Endodermal cell (in vitro differentiated cells): ENCODE results near the gene UPK3B. TPM values are rescaled to one million over a fixed set of nuclear protein-coding genes. Genes with fewer than 3 reads are reported as not detected.
"Not testable (repeated sequence)": the region's sequence is repeated elsewhere in the genome, so short reads cannot be mapped to it uniquely, and the experiment has no call there.

Experiments
- DNase-seq: peaks from one replicate; pipeline ENCODE4 v3.0.0-alpha.2; 2017
- H3K27ac ChIP-seq: 2 replicates; pipeline ENCODE4 v1.5.1; 2013; ENCODE audit warnings: mild to moderate bottlenecking, low read depth, low read length, moderate library complexity
- H3K27me3 ChIP-seq: 2 replicates; pipeline ENCODE4 v1.6.1; 2013; ENCODE audit warnings: mild to moderate bottlenecking, low read length, moderate library complexity; ENCODE audit not compliant: insufficient read depth, control insufficient read depth, poor library complexity, severe bottlenecking
- H3K36me3 ChIP-seq: 2 replicates; pipeline ENCODE4 v1.7.0; 2013; ENCODE audit warnings: mild to moderate bottlenecking, low read length, moderate library complexity; ENCODE audit not compliant: control insufficient read depth, insufficient read depth
- H3K4me1 ChIP-seq: one replicate; pipeline ENCODE4 v1.7.0; 2013; ENCODE audit warnings: low read length; ENCODE audit not compliant: control insufficient read depth, insufficient read depth
- H3K4me3 ChIP-seq: 2 replicates; pipeline ENCODE4 v1.5.1; 2013; ENCODE audit warnings: mild to moderate bottlenecking, low read length, moderate library complexity
- H3K9ac ChIP-seq: 2 replicates; pipeline ENCODE4 v1.6.1; 2013; ENCODE audit warnings: mild to moderate bottlenecking, low read length, moderate library complexity; ENCODE audit not compliant: poor library complexity, severe bottlenecking; ENCODE audit errors: extremely low read depth
- H3K9me3 ChIP-seq: 2 replicates; pipeline ENCODE4 v1.6.1; 2013; ENCODE audit warnings: mild to moderate bottlenecking, low read length, moderate library complexity; ENCODE audit not compliant: control insufficient read depth
- H3K27ac Mint-ChIP-seq: 2 replicates; pipeline ENCODE4 v1.8.0; 2020; ENCODE audit warnings: mixed read lengths
- H3K27me3 Mint-ChIP-seq: 2 replicates; pipeline ENCODE4 v1.8.0; 2021; ENCODE audit warnings: mild to moderate bottlenecking, mixed read lengths; ENCODE audit not compliant: insufficient read depth
- H3K36me3 Mint-ChIP-seq: 2 replicates; pipeline ENCODE4 v1.8.0; 2020; ENCODE audit warnings: low read depth, mixed read lengths
- H3K4me1 Mint-ChIP-seq: 2 replicates; pipeline ENCODE4 v1.8.0; 2020; ENCODE audit warnings: mixed read lengths
- H3K4me3 Mint-ChIP-seq: 2 replicates; pipeline ENCODE4 v1.8.0; 2020; ENCODE audit warnings: mild to moderate bottlenecking, moderate library complexity, mixed read lengths
- H3K9me3 Mint-ChIP-seq: 2 replicates; pipeline ENCODE4 v1.8.0; 2020; ENCODE audit warnings: mild to moderate bottlenecking, mixed read lengths
- WGBS, 2 experiments: methylation state at CpG; one replicate each; pipeline versions ENCODE4 v1.1.5 to v1.1.7; 2013; ENCODE audit warnings: missing lambda C conversion rate in 2 of 2, mixed read lengths in 1 of 2; ENCODE audit not compliant: insufficient coverage in 1 of 2, insufficient read length in 1 of 2; 5-methylcytosine and 5-hydroxymethylcytosine counted together
- total RNA-seq, 2 donors: library from RNA; stranded (reverse); fragmentation: NEBNext Ultra II Directional in 1 of 2; extraction: Animal tissue kit (Norgen Biotek cat#: 25700) in 1 of 2; gene quantifications; 2 replicates in 1 of 2; 3 replicates in 1 of 2; pipeline ENCODE4 v1.2.1, GENCODE V29; 2021

UPK3B gene
- total RNA-seq, 2 donors from 2014 or later, result 1.2 to 2.3 TPM

DNA sequence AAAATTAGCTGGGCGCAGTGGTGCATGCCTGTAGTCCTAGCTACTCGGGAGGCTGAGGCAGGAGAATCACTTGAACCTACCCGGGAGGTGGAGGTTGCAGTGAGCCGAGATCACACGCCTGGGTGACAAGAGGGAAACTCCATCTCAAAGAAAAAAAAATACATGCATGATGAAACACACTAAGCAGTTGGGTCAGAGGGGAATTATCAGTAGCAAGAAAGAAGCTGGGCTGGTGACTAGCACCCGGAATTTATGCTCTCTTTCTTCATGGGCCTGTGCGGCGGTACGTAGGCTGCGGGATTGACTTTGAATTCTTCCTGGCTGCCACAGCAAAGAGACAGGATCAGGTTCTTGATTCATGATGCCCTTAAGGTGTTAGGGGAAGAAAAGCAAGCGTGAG is 30.7 kb upstream of the UPK3B start:
- 96 to 100% methylated on average over 5 to 7 of the region's 11 CpGs for WGBS, 2 experiments
- not testable (repeated sequence) for H3K9me3 Mint-ChIP-seq, DNase-seq

DNA sequence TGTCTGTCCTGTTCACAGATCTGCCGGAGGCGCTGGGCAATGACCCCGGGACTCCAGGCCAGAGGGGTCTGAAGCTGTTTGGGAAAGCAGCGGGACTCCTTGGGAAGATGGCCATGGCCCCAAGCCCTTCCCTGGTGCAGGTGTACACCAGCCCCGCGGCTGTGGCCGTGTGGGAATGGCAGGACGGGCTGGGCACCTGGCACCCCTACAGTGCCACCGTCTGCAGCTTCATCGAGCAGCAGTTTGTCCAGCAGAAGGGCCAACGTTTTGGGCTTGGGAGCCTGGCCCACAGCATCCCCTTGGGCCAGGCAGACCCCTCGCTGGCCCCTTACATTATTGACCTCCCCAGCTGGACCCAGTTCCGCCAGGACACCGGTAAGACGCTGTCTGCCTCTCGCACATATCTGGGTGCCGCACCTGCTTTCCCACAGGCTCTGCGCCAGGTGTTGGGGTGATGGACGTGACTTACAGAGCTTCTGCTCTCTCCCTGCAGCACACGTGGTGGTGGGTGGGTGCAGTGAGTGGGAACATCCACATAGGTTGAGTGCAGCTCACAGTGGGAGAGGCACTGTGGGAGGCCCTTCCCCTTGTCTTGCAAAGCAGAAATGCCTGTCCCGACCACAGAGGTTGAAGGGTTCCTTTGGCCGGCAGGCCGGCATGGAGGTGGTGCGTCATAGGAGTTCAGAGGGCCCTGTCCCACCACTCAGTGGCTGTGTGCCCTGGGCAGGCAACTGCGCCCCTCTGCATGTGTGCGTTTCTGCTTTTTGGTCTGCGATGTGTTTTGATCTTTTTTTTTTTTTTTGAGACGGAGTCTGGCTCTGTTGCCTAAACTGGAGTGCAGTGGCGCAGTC is 29.7 kb upstream of the UPK3B start:
- H3K4me3 Mint-ChIP-seq, H3K27me3 ChIP-seq, H3K9me3 ChIP-seq, H3K4me1 ChIP-seq, H3K9me3 Mint-ChIP-seq, H3K27me3 Mint-ChIP-seq, H3K36me3 ChIP-seq, H3K4me1 Mint-ChIP-seq, H3K27ac Mint-ChIP-seq, H3K4me3 ChIP-seq, H3K27ac ChIP-seq, H3K9ac ChIP-seq: not testable (repeated sequence)
- DNase-seq, result peak; percentile 38
- WGBS, 2 experiments, result 87 to 90% methylated on average over 9 to 22 of the region's 29 CpGs
- H3K36me3 Mint-ChIP-seq, result peaks cover 15% of the 10 kb centered on the region

More for the DNA sequence above, 30.7 kb upstream of the UPK3B start:
- not testable (repeated sequence) for H3K4me1 ChIP-seq, H3K27me3 ChIP-seq, H3K4me1 Mint-ChIP-seq, H3K27me3 Mint-ChIP-seq, H3K4me3 ChIP-seq, H3K4me3 Mint-ChIP-seq, H3K27ac ChIP-seq, H3K9ac ChIP-seq, H3K9me3 ChIP-seq, H3K36me3 ChIP-seq, H3K27ac Mint-ChIP-seq
- peaks cover 15% of the 10 kb centered on the region for H3K36me3 Mint-ChIP-seq

DNA sequence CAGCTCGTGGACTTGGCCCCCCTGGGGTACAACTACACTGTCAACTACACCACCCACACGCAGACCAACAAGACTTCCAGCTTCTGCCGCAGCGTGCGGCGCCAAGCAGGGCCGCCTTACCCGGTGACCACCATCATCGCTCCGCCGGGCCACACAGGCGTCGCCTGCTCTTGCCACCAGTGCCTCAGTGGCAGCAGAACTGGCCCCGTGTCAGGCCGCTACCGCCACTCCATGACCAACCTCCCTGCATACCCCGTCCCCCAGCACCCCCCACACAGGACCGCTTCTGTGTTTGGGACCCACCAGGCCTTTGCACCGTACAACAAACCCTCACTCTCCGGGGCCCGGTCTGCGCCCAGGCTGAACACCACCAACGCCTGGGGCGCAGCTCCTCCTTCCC is 27.7 kb upstream of the UPK3B start:
- H3K27ac Mint-ChIP-seq, H3K27me3 ChIP-seq, H3K4me1 ChIP-seq, H3K36me3 ChIP-seq, H3K4me3 Mint-ChIP-seq, H3K4me1 Mint-ChIP-seq, H3K9me3 ChIP-seq, H3K4me3 ChIP-seq, H3K27me3 Mint-ChIP-seq, H3K9ac ChIP-seq, H3K27ac ChIP-seq, H3K9me3 Mint-ChIP-seq: not testable (repeated sequence)
- 93 to 94% methylated on average over 9 to 23 of the region's 24 CpGs for WGBS, 2 experiments
- H3K36me3 Mint-ChIP-seq, result peaks cover 15% of the 10 kb centered on the region
- DNase-seq, result peak; percentile 22

DNA sequence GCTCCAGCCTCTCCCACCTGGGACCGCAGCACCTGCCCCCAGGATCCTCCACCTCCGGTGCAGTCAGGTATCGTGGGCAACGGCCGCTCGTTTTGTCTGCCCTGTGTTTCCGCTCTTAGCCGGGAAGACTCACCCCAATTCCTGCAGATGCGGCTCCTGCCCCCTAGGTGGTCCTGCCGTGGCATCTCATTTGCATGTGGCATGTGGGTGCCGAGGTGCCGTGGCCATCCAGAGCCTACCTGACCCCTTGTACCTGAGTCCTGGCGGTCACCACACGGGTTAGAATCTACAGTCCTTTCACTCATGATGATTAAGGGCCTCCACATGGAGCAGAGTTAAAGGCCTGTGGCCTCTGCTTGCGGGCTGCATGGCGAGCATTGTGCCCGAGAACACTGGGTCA is 27.3 kb upstream of the UPK3B start:
- H3K27ac ChIP-seq, H3K9ac ChIP-seq, H3K4me3 ChIP-seq, H3K4me1 ChIP-seq, H3K9me3 ChIP-seq, H3K4me1 Mint-ChIP-seq, H3K27me3 ChIP-seq, H3K9me3 Mint-ChIP-seq, H3K36me3 ChIP-seq, H3K27me3 Mint-ChIP-seq, H3K4me3 Mint-ChIP-seq, H3K27ac Mint-ChIP-seq: not testable (repeated sequence)
- H3K36me3 Mint-ChIP-seq, result peaks cover 15% of the 10 kb centered on the region
- WGBS, 2 experiments, result 98 to 100% methylated on average over 2 to 15 of the region's 17 CpGs
- peak; percentile 10 for DNase-seq

DNA sequence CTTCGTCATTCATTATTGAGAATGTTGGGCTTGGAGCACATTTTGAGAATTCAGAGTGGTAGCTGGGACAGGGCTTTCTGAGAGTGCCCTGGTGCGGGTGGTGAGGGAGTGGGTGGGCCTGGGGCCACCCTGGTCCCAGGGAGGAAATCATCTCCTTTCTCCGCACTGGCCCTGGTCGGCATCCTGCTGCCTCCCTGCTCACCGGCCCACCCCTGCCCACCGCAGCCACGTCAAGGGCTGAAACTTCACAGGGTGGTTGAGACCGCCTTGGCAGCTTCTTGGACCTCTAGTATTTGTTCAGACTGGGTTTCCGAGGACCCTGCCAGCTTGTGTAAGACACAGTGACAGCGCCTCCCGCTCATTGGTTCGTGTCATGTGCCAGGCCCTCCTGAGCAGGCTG is 25.9 kb upstream of the UPK3B start:
- H3K36me3 Mint-ChIP-seq, result peaks cover 15% of the 10 kb centered on the region
- H3K36me3 ChIP-seq, H3K4me3 ChIP-seq, H3K9me3 ChIP-seq, H3K9me3 Mint-ChIP-seq, H3K27ac Mint-ChIP-seq, H3K9ac ChIP-seq, H3K27ac ChIP-seq, H3K4me3 Mint-ChIP-seq, H3K4me1 ChIP-seq, H3K4me1 Mint-ChIP-seq, H3K27me3 ChIP-seq, H3K27me3 Mint-ChIP-seq: not testable (repeated sequence)
- WGBS, 2 experiments, result 99% methylated on average over 6 of the region's 12 CpGs; no CpG with 5 or more reads in 1 of the 2 experiments
- DNase-seq, result peak; percentile 16

DNA sequence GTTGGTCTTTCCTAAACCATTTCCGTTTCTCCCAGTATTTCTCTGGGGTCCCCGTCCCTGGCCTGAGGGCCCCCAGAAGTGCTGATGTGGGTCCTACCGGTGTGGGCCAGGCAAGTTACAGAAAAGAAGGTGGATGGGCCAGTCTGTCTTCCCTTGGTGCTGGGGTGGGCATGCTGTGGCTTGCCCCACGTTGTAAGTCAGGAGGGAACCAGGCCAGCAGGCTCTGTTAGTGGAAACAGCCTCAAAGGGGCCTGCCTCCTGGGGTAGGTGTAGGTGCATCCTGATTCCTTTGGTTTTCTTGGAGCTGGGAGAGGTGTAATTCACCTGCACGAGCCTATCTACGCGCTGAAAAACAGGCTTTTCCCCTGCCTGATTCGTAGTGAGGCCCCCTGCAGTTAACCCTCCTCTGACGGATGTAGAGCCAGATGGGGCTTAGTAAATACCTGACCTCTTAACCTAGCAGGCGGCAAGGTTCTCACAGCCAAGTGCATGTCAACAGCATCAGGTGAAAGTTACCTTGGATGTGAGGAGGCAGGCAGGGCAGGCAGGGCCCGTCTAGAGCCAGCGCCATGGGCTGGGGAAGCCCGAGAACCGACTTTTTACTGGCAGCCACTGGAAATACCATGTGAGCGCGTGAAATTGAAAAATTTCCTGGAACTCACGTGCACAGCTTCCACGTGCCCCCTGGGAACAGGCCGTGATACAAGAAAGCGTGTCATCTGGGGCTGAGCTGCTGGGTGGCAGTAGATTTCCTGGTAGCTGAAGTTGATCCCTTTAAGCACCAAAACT is 24.3 kb upstream of the UPK3B start:
- not testable (repeated sequence) for H3K36me3 ChIP-seq, H3K9ac ChIP-seq, H3K4me1 ChIP-seq, H3K9me3 ChIP-seq, H3K27me3 Mint-ChIP-seq, DNase-seq, H3K27ac ChIP-seq, H3K27me3 ChIP-seq, H3K4me3 ChIP-seq, H3K27ac Mint-ChIP-seq, H3K4me3 Mint-ChIP-seq, H3K4me1 Mint-ChIP-seq, H3K9me3 Mint-ChIP-seq
- 47% methylated on average over 5 of the region's 20 CpGs; no CpG with 5 or more reads in 1 of the 2 experiments for WGBS, 2 experiments
- peaks cover 15% of the 10 kb centered on the region for H3K36me3 Mint-ChIP-seq
